GOT3 (cell line): ENCODE results near the gene PARVA.

Source experiments
- DNase-seq: peaks from one replicate; lab custom pipeline; 2025; ENCODE audit warnings: mixed read lengths; lab: John Stamatoyannopoulos, UW

PARVA gene

DNA sequence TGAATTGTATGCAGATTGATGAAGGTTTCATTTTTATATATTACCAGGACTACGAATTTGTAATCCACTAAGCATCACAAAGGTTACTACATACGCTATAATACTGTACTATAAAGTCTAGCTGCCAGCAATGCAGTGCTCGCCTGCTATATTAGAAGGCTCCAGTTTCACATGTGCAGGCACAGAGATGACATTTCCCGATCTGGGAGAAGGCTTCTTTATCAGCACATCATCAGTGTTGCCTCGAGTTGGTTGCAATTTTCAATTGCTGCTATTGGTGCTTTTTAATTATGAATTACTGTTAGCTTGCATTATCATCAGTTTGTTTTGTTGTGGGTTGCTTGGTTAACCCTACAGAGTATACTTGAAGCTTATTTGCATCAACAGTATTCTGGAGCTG lies 153.6 kb downstream of the PARVA start:
- no peak for DNase-seq

DNA sequence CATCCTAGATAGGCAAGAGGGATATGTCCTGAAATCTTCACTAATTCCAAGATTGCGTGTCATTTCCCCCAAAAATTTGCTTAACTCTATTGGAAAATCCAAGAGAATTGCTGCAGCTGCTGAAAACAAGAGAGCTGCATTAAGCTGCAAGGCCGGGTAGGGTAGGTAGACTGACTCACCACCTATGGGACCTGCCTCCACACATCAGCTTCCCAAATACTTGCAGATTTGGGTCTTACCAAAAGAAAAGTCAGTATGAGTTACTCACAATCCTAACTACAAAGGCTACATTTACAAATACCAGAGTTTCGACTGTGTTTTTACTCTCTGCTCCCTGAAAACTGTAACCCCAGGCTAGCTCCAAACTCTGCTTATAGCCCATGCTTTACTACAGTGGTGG lies 154.3 kb downstream of the PARVA start:
- DNase-seq, result no peak

DNA sequence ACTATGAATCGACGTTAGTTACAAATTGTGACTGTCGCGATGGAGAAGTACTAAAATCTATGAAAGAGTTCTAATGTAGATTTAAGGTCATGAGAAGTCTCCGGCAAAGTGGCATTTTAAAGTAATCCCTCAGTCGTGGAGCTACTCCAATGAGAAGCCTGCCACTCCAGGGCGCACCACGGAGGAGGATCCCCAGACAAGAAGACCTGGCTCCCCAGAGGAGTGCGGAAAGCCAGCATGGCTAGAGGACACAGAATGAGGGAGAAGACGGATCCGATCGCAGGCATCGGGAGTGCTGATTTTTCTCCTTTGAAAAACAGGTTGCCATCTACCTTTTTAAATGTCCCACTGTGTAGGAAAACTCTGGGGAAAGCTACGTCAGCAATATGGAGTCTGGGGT lies 155.2 kb downstream of the PARVA start:
- DNase-seq, result no peak

DNA sequence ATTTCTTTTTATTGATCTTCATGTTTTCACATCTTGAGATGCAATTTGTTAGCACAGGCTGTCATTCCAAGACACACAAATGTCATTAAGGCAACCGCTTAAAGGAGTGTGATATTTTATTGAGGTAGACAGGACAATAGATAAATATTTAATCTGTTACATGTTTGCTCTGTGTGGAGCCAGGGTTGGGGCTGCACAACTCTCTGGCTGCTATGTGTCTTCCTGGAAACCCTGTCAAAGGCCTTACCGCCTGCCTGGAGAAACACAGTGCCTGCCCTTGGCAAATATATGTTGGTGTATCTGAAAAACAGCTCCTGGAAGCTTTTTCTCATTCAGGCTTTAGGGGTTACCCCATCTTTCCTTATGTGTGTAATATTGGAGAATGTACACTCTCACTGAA lies 157.2 kb downstream of the PARVA start:
- DNase-seq, result no peak

DNA sequence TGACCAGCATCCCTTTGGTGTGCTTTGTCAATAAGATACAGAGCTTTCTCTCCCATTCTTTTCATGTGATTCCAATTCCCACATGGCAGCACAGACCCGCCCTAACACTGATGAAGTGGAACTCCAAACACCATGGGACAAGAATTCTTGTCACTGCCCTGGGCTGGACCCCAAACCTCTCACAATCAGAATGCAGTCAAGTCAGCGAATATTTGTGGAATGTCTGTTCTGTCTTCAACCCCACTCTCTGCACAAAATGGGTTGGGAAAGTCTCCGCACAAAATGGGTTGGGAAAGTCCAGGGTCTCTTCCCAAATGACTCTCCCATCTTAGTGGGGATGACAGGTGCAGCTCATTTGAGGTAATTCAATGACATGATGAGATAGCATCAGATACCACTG lies 157.9 kb downstream of the PARVA start:
- DNase-seq, result no peak

DNA sequence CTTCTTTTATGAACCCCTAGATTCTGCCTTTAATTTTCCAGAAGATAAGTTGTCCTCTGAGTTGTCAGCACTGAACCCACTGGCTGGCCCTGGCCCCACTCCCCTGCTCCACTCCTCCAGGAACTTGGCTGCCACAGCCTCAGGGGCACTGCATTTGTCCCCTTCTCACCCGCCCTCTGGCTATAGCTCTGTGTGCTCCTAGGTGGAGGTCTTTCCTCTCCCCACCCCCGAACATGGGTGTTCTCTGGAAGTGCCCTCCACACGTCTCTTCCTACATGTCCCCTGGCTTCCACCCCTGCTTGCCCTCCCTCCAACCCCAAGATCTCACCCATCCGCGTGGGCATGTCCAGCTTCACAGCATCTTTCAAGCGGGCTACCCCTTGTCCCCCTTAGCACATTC lies 159.2 kb downstream of the PARVA start:
- no peak for DNase-seq

DNA sequence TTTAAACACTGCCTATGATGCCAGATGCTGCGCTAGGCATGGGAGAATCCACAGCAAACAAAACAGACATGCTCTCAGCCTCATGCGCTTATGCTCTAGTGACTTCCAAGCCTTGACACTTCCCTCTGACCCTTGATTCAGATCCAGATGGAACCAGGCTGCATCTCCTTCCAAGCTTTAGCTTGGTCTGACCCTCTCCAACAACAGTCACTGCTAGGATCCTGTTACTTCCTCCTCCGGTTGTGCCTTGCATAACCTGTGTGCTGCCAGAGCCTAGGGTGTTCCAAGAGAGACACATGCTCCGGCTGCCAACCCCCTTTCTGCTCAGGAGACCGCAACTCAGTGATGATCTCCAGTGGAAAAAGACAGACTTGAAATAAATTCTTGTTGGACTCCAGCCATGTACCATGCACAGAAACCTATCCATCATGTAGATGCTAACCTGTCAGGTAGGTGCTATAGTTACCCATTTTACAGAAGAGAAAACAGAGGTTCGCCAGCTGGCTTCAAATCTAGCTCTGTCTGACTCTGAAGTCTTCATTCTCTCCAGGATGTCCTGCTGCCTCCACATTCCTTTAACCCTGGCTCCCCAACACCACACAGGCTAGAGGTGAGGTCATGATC lies 160.5 kb downstream of the PARVA start:
- DNase-seq, result no peak

DNA sequence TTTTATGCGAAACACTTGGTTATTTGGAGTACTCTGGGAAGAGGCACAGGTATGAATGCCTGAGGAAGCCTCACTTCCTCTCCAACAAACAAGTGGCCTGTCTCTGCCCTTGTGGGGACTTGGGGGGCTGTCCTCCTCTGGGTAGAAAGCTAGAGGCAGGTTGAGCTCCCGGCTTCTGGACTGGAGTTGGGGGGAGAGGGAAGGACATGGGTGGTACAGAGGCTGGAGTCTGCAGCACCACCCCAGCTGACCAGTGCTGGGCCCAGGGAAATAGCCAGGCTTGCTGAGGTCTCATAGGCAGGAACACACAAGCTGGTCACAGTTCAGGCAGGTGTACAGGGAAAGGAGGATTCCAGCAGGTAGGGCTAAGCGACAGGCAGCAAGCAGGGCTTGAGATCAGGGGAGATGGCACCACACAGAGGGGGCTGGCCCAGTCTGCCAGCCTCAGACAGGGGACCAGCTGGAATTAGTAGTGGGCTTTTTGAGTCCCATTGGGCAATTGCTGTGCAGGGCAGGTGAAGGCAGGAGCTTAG lies 161.6 kb downstream of the PARVA start:
- DNase-seq, result no peak

DNA sequence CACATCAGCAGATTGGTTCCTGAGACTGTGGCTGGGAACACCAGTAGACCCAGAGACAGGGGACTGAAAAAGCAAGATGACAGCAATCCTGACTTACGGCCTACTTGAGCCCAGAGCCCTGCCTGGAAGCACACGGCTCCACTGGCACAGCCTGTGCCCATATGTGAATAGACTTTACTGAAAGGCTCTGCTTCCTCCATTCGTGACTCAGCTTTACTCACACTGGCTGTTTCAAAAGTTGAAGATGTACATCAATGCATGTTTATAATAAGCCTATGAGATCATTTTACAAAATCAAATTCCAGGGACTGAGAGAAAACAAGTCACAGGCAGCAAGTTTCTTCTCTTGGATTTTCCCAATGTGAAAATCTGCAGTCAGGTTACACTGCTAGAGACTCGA lies 162.2 kb downstream of the PARVA start:
- no peak for DNase-seq

DNA sequence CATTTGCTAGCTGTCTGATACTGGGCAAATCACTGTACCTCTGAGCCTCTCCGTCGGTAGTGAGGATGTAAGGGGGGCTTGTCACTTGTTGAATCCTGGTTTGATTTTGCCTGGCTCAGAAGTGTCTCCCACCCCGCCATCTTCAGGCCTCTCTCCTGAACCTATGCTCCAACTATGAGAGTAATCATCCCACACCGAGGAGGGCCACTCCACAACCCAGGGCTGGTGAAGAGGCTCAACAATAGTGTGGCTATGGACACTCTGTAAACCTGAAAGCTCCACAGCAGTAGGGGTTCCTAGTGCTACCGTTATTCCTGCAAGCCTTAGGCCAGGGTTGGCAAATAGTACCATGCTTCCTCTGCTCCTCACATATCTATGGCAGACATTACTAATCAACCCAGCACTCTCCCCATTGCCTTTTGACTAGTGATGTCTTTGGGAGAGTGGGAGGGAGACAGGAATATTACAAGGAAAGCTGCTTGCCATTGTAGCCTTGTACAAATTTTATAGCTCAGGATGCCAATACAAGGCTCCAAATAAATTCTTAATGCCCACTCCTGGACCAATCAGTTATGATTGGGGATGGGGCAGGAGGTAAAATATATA lies 162.8 kb downstream of the PARVA start:
- no peak for DNase-seq

DNA sequence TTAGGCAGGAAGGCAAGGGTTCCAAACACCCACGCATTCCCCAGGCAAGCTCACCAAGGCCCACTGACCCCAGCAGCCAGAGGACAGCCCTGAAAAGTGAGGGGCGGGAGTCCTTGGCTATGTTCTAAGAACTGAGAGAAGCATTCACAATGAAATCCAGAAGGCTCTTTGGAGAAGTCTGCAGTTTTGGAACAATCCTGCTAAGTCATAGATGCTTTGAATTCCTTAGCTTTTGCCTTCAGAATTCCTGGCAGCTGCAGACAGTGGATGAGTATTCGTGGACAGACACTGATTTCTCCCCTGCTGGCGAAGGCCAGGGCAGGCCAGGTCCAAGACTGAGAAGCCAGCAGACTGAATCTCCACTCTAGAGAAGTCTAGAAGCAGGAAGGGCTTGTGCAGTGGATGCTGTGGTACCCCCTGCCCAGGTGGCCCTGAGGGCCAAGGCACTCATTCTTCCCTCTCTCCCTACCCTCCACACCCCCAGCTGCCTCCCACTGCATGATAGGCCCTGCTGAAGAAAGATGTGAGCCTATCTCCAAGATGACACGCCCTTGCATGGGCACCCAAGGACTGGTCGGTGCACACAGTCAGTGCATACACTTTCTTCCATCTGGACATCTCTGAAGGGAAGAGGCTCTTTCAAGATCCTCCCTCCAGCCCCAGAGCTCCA lies 163.7 kb downstream of the PARVA start:
- DNase-seq, result no peak

DNA sequence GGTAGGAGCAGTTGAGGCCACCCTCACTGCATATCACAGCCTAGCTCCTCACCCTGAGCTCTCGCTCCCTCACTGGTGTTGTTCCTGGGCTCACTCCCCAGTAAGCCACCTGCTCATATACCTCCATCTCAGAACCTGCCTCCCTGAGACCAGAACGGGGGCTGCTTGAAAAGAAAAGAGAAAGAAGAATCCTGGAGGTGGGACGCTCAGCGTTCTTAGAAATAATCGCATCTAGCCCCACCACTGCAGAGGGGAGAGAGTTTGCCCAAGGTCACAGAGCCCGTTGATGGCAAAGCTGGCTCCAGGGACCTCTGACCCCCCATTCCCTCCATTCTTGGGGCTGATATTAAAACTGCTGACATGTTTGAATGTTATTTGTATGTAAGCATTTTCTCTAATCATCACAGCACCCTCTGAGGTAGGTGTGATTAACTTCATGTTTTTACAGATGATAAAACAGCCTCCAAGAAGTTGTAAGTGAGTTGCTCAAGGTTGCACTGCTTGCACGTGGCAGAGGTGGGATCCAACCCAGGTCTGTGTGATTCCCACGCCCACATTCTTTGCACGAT lies 164.3 kb downstream of the PARVA start:
- no peak for DNase-seq

DNA sequence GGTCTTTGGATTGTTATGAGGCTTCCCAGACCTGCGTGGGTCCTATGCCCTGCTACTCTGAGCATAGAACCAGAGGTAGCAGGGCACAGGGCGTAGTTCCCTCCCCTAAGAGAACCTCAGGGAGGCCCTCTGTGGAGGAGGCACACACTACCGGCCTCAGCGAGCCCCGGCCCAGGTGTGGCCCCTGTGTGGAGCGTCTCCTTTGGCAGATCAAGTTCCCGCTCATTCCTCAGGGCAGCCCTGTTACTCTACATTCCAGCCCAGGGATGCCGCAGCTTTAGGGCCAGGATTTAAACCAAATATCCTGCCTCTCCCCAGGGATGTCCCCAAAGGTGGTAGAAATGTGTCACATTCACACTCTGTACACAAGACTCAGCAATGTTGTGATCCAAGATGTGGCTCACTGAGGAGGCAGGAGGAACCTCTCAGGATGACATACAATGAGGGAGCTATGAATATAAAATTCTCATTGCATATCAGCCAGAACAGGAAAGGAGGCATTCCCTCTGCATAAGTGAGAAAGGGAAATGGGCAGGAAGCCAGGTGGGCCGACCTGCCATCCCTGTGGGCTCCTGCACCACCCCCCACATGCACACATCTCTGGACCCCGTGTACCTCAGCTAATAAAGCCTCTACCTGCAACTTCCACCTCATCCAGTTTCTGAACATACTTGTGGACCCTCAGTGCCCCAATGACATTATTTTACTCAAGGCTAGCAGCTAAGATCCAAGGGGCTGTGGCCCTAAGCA lies 165.0 kb downstream of the PARVA start:
- no peak for DNase-seq

DNA sequence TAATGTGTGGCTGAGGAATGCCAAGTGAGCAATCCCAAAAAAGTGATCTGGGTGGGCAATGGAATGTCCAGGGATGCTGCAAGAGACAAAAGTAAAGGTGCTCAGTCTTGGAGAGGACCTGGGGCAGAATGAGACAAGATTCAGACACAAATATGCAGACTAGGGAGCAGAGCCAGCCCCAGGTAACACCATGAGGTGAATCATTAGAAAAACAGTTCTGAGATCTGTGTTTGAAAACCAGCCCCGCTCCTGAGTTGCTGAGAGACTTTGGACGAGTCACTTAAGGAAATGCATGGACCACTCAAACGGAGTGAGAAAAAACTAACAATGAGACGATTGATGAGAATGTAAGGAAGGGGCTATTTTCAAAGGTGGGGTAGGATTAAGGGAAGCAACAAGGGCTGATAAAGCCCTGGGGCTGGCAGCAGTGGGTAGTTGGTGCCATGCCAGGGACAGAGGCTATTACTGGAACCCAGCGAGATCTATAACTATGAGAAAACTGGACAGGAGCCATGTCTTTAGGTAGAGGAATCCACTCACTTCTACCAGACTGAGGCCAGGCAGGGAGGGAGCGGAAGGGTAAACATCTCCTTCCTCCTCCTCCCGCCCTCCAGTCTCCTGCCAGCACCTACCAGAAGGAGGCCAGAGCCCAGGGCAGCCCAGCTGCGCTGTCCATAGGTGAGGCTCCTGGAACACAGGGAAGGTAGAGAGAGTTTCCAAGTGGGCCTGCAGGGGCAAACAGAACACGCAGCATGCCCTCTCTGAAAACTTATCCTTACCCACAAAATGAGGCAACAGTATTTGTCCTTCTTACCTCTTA lies 166.4 kb downstream of the PARVA start:
- no peak for DNase-seq

DNA sequence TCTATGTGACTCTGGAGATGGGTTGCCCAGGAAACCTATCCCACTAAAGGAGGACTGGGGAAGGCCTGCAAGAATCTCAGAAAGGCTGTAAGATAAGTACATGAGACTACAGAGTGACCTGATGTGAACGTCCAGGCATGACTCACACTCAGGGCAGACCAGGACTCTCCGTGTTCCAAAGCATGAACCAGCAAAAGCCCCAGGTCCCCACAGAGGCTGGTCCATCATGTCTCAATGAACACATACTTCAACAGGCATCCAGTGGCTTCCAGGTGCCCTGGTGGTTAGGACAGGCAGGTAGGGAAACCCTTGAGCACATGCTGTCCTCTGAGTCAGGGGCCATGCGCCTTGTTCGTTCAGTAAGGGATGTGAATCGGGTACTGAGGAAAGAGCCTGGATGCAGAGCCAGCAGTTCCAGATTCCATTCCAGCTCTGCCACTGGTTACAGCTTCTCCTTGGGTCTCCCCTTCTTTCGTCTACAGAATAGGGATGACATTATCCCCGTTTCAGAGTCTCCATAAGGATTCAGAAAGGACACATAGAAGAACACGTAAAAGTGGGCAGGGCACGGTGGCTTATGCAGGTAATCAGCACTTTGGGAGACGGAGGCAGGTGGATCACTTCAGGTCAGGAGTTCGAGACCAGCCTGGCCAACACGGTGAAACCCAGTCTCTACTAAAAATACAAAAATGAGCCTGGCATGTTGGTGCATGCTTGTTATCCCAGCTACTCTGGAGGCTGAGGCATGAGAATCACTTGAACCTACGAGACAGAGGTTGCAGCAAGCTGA lies 167.8 kb downstream of the PARVA start:
- DNase-seq, result no peak

DNA sequence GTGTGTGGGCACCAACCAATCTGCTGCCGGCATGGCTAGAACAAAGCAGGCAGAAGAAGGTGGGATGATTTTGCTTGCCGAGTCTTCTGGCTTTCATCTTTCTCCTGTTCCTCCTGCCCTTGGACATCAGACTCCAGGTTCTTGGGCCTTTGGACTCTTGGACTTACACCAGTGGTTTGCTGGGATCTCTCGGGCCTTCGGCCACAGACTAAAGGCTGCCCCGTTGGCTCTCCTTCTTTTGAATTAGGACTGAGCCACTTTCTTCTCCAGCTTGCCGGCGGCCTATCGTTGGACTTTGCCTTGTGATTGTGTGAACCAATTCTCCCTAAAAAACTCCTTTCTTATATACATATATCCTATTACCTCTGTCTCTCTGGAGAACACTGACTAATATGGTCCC lies 168.8 kb downstream of the PARVA start:
- no peak for DNase-seq

DNA sequence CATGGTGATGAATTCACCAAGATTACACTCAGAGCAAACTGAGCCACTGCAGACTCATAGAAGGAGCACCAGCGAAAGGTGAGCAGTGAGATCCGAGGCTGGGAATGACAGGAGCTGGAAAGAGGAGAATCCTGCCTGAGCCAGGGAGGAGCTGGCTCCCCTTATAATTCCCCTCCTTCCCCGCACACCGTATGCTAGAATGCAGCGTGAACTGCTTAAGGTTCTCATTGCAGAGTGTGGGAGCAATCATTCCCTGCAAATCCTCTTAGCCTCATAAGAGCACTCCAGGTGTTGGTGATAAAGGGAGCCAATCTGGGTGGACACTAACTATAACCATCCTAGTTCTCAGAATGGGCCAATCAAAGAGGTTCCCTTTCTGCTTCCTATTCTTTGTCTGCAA lies 169.3 kb downstream of the PARVA start:
- no peak for DNase-seq

DNA sequence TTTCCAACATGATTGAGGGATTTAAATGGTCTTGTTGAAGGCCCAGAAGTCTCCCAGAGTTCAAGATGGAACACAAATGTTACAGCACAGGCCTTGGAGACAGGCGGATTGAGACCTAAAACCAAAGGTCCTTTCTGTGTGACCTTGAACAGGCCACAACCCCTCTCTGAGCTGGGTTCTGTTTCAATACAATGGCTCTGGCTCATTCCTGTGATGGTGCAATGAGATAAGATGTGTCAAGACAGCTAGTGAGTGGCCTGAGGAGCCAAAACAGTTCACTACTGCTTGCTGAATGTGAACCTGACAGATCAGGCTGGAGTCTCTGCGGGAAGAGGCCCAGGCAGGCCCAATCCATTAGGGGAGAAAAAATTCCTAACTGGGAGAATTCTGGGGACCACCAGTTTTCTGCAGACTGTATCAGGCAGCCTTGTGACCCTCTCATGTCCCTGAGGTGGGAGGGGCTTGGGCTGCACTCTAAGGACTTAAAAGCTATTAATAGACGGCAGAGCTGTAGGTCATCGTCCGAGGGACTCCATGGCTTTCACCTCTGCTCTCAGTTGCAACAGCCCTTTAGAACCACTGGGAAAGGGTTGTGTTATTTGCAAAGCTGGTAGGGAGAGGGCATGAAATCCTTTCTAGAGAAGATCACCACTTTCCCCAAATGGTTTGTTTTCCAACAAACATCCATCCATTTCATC lies 170.7 kb downstream of the PARVA start:
- no peak for DNase-seq

DNA sequence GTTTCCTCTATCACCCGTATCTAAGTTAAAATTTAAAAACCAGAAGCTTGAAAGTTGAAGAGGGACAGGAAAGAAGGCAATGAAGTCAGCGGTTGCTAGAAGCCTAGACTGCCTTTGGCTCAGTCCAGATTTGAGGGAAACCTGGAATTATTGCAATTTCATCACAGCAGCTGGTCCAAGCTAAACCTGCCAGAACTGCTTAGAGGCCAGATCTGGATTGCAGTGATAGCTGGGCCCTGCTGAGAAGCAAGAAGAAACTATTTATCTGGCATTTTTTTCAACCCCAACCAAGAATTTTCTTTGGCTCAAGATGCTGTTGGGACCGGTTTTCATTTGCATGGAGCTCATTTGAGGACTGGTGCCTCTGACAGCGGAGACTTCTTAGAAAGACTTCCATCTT lies 175.3 kb downstream of the PARVA start:
- no peak for DNase-seq

DNA sequence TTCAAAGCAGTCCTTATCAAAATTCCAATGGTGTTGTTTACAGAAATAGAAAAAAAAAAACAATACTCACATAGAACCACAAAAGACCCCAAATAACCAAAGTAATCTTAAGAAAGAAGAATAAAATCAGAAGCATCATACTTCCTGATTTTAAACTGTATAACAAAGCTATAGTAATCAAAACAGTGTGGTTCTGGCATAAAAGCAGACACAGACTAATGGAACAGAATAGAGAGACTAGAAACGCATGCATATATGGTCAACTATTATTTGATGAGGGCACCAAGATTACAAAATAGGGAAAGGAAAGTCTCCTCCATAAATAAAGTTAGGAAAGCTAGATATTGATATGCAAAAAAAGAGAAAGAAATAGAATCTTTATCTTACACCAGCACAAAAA lies 176.8 kb downstream of the PARVA start:
- DNase-seq, result no peak
